HTR-8/SVneo (cell line): ENCODE measurements around the gene CEACAM21.
"Not testable (repeated sequence)": the region's sequence is repeated elsewhere in the genome, so short reads cannot be mapped to it uniquely, and the experiment has no call there.

Experiments
- DNase-seq: peaks from one replicate; pipeline ENCODE4 v3.0.0; 2011; ENCODE audit warnings: low spot score, mixed read lengths; ENCODE audit not compliant: insufficient read length
- FAIRE-seq: peaks from 2 replicates; lab custom pipeline; 2011; peaks lifted over from hg19 to GRCh38; lab: Jason Lieb, UNC

Gene CEACAM21

DNA sequence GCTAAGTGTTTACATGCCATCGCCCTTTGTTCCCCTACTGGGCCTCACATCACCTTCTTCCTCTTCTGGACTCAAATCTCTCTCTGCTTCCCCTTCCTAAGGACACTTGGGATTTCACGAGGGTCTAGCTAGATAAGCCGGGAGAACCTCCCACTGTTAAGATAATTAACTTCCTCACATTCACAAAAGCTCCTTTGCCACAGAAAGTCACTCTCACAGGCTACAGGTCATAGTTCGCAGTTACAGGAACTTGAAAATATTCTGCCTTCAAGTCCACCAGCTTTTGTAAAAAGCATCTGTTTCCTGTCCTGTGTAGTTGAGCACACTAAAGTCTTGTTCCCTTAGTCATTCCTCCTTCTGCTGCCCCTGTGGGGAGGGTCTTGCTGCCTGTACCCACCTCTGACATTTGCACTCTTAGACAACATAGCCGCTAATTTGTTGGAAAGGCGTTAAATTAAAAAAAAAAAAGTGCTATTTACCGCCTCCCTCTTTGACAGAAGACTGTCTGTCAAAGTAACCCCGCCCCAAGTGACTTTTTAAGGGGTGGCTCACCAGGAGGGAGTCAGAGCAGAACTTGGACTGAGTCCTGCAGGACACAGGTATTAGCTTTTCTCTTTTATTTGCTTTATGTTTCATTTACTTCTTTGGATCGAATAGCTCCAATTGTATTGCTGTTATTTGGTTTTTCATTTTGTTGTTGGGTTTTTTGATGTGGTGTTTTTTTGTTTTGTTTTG is 26.8 kb upstream of the CEACAM21 start:
- FAIRE-seq, result no peak
- DNase-seq, result no peak

DNA sequence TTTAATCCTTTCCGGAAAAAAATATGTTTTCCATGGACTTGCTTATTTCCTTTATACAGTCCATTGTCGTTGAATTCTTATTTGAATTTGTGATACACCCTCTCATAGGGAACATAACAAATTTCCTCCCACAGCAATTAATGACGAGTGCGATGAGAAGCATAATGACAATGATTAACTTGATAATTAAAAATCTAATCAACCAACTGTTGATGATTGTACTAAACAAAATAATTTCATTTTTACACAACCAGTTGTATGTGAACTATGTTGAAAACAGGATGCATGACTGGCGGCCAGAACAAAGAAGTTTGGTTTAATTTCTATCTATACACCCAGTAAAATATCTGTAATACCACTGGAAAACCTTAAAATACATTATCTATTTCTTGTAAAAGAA is 26.1 kb upstream of the CEACAM21 start:
- no peak for FAIRE-seq

DNA sequence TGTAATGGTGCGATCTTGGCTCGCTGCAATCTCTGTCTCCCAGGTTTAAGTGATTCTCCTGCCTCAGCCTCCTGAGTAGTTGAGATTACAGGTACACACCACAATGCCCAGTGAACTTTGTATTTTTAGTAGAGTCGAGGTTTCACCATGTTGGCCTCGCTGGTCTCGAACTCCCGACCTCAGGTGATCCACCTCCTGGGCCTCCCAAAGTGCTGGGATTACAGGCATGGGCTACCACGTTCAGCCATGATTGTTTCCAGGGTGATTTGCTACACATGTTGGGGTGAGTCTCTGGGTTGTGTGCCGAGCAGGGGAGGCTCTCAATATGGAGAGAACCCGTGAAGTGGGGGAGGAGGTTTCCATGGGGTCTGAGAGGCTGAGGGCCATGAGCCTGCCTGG is 24.8 kb upstream of the CEACAM21 start:
- FAIRE-seq, result no peak
- DNase-seq, result no peak

More for the DNA sequence above, 26.1 kb upstream of the CEACAM21 start:
- DNase-seq, result no peak

DNA sequence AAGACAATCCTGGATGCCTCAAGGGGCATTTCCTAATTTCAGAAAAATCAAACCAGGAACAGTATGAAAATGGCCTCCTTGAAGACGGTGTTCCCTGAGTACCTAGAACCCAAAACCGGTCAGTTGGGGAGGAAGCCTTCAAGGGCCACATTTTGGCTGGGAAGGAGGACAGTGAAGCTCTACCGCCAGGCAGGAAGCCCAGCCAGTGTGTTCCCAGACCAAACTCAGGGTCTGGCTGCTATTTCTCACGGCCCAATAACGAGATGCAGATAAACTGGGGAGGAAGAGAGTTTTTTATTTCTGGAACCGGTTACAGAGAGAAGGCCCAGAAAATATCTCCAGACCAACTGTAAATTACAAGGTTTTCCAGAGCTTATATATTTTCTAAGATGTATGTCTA is 24.3 kb upstream of the CEACAM21 start:
- DNase-seq, result no peak
- FAIRE-seq, result no peak

DNA sequence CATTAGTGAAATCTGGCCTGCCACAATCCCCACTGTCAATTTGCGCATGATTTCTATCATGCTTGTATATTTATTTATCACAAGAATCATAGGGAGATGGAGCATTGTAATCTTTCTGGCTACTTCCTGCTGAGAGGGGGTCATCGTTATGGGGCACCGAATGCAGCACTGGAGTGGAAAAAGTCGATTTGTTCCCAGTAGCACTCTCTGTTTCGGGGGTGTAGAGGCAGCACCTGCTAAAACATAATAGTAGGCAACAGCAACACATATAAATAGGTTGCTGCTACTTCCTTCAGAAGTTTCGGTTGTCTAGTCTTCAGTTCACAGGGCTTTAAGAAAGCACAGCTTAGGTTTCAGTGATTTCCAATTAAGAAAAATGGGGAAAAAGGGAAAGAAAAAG is 23.4 kb upstream of the CEACAM21 start:
- DNase-seq, result no peak
- no peak for FAIRE-seq

DNA sequence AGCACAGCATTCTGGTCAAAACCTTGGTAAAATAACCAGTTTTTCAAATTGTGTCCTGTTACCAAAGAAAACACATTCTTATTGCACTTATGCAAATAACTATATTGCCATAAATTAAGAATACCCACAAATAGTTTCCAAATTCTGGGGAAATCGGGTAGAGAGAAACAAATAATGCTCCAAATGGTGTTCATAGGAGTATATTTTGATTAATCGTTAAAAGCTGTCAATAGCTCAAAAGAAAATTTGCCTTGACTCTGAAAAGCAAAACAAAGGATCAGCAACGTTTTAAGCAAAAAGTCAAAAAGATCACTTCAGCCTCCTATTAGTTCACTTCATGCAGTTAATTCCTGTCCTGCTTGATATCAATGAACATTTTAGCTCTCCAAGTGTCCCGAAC is 22.2 kb upstream of the CEACAM21 start:
- DNase-seq, result no peak
- FAIRE-seq, result no peak

DNA sequence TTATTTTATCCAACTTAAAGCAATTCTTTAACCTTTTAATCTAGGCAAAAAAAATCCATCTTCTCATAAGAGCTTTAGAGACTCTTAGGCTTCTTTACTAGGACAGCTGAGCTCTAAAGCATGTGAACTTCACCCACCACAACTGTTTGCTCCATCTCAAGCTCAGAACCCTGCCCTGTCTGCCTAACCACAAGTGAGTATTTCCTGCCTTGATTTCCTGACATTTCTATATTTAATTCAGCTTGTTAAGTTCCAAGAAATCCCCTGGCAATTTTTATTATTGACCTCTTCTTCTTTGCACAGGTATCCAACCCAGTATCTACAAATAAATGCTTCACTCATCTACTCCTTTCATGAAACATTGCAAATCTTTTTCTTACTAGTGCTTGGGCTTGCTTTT is 21.1 kb upstream of the CEACAM21 start:
- no peak for DNase-seq
- no peak for FAIRE-seq

DNA sequence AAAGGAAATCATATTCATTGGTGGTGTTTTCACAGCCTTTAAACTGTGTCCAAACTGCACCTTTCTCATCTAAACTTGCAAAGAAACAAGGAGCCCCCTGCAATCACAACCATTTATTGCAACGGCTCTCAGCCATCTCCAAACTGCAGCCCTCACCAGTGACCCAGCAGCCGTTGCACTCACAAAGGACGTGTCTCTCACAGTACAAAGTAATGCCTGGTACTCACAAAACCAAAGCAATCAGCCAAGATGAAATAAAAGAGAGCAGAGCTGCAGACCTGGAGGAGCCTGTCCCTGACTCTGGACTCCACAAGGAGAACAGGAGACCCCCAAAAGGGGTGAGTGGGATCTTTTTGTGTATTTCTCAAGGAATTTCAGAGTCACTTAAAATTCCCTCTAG is 20.2 kb upstream of the CEACAM21 start:
- FAIRE-seq (no peak), DNase-seq (no peak)

DNA sequence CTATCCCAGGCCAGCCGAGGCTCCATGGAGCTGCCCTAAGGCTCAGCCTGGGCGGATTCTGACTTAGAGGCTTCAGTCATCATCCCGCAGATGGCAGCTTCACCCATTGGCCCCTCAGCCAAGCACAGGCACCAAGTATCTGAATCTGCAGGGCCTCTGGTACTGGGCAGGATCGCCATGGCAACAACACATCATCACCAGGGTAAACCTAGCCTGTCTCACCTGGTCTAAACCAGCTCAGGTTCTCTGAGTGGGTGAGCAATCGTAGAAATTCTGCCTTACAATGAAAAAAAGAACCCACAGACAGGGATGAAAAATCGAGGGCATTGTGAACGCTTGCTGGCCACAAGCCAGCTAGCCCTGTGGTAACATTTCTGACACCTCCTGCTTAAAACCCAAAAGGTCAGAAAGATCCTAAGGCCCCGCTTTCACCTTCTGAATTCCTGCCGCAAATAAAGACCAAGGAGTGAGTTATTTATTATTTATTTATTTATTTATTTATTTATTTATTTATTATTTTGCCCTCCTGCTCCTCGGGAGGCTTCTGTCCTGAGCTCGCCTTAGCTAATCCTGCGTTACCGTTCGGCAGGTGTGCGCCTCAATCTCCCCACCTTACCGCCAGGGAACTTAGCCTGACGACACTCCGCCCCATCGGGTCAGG is 12.0 kb upstream of the CEACAM21 start:
- DNase-seq, result no peak
- no peak for FAIRE-seq

DNA sequence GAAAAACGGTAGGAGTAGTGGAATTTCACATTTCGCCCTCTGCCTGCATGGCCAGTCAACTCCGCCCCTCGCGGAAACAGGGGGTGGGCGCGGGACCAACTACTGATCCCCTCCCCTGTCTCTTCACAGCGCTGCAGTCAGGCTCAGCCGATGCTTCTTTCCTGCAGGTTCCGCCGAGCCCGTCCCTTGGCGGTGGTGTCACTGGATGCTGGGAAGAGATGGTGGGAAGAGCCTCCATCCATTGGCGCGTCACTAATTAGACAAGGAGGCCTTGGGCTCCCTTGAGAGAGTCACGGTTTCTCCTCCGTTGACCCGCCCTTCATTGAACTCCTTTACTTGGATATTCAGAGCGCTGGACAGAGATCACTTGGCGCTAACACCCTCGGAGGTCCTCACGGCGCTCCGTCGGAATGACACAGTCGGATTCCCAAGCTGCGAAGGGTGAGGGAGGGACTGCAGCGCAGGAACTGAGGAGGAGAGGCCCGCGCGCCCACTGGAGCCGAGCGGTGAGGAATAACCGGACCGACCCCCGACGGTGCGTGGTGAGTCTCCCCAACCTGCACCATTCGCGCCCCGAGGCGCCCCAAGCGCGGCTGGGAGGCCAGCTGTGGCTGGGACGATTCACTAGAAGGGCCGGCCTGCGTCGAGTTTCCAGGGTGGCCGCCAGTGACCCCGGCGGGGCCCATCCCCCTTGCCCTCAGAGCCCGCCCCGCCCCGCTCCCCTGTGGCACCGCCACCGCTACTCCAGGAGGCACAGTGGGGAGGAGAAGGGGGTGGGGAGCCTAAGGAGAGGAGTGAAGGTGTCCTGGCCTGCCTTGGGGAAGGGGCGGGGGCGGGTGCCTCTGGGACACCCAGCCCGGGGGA is 11.2 kb upstream of the CEACAM21 start:
- DNase-seq, result no peak
- FAIRE-seq, result no peak

DNA sequence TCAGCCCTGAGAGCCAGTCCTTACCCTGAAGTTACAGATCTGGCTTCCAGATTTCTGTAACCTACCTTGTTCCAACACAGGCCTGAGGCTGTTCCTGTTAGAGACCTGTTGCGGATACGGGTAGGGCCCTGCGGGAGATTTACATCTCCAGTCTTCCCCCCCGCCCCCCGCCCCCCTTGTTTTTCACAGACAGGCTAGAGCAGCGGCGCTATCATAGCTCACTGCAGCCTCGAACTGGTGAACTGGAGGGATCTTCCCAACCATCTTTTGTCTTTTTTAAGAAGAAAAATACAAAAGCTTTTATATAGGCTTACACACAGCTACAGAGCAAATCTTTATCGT is 10.6 kb upstream of the CEACAM21 start:
- no peak for FAIRE-seq
- DNase-seq, result no peak

DNA sequence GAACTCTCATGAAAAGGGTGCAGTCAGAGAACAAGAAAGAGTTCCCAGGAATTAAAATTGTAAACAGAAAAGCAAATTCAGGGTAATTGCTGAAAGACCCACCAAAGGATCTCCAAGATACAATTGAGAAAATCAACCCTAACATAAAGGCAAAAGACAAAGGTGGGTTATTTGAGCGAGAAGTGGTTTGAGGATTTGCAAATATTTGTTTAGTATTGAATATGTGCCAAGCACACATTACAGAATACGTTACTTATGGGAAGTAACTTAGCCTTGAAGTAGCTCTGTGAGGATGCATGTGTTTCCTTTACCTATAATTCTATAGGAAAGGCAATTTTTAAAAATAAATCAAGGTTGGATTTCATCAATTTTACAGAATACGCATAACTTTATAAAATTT is 10.0 kb upstream of the CEACAM21 start:
- DNase-seq (no peak), FAIRE-seq (no peak)

DNA sequence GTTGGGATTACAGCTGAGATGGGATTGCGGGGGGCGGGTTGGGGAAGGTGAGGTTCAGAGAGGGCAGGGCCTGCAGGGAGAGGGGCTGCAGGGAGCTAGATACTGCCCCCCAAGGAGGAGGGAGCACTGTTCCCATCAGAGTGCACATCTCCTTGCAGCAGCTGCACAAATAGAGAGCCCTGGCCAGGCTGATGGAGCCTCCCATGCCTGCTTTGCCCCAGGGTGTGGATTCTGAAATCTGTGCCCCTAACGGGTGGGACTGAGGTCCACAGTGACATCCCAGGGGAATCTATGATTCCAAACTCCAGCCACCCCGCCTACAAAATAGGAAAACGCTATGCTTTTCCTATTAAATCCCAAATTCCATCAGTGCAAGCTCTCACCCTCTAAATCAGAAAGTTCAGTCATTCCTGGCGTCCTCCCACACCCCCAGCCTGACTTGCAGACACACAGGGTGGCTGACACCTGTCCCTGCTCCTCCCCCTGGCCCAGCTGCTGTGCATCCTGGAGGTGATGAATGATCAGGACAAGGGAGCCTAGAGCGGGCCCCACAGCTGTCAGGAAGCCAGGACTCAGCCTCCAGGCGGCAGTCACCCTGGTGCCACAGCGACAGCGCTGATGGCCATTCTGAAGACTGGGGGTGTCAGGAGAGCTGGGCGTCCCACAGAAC is 6.3 kb upstream of the CEACAM21 start:
- no peak for FAIRE-seq
- DNase-seq, result no peak

DNA sequence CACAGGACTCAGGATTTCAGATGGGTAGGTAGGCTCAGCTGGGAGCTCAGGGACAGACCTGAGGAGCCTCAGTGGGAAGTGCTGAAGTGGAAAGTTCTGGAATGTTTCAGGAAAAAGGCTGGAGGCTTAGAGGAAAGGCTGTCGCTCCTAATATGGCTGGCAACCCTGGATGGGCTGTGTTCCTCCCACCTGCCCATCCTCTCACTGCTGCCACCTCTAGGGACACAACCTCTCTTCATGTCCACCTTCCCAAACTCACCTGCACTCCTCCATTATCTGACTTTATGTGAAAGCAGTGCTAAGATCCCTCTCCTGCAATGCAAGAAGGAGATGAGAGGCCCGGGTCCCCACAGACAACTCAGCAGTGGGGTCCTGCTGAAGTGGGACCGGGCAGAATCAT is 5.8 kb upstream of the CEACAM21 start:
- FAIRE-seq (no peak), DNase-seq (no peak)

DNA sequence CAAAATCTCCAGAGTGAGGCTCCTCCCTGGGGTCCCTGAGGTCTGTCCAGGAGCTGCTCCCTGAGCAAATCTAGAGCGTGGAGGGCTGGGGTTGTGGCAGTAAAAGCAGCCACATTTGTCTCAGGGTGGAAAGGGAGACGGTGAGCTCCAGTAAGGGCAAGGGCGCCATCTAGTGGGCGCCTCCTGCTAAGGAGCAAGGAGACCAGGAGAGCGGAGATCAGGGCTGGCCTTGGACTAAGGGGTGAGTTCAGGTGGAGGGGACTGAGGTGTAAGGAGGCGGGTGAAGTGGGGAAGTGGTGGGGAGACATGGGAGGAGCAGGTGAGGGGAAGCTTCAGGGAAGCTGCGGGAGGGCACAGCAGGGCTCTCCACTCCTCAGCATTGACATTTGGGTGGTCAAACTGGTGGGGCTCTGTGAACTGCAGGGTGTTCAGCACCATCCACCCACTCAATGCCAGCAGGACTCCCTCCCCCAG is 5.3 kb upstream of the CEACAM21 start:
- peak; percentile 75 for DNase-seq
- FAIRE-seq, result peak; percentile 74

DNA sequence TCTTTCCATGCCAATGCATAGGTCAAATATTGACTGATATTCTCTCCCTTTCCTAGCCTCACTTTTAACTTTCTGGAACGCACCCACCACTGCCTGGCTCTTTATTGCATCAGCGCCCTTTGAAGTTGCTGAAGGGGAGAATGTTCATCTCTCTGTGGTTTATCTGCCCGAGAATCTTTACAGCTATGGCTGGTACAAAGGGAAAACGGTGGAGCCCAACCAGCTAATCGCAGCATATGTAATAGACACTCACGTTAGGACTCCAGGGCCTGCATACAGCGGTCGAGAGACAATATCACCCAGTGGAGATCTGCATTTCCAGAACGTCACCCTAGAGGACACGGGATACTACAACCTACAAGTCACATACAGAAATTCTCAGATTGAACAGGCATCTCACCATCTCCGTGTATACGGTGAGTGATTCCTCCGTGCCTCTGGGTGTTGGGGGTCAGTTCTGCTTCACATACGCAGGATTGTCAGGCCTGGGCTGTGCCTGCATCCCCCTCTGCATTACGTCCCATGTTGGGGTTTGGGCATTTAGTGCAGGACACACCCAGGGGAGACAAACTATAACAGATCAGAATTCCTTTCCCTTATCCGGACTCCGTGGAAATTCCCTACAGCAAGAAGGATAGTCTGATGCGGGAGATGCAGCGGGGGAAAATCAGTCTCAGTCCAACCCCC is 1.3 kb downstream of the CEACAM21 start:
- FAIRE-seq, result no peak
- no peak for DNase-seq

DNA sequence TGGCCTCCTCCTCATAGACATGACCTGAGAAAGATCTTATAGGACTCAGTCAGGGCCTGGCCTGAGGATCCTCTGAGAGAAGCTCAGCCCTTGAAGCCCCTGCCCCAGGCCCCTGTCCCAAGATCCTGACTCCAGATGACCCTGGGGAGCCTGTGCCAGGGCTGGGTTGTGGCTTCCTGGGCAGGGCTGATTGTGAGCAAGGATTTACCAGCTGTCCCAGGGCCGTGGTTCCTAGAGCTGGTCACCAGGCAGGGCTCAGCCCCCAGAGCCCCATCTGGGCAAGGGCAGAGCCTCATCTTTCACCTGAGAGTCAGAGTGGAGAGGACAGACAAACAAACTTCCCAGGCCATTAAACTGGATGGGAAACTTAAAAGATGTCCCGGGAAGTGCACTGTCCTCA is 1.9 kb downstream of the CEACAM21 start:
- DNase-seq, result no peak
- no peak for FAIRE-seq

DNA sequence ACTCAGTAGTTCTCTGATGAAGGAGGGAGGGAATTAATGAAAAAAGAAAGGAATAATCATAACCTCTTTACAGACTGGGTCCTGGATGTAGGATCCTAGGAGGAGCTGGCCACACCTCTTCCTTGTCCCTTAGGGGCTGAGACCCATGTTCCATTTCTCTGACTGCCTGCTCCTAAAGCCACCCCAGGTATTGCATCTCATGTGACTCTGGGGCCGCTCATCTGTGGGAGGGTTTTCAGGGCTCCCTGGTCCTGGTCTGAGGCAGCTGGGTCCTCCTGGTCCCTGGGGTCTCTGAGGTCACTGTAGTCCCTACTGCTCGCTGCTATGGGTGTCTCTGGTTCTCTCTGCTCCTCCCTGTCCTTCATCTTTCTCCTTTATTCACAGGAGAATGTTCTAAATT is 2.9 kb downstream of the CEACAM21 start:
- FAIRE-seq (no peak), DNase-seq (no peak)

DNA sequence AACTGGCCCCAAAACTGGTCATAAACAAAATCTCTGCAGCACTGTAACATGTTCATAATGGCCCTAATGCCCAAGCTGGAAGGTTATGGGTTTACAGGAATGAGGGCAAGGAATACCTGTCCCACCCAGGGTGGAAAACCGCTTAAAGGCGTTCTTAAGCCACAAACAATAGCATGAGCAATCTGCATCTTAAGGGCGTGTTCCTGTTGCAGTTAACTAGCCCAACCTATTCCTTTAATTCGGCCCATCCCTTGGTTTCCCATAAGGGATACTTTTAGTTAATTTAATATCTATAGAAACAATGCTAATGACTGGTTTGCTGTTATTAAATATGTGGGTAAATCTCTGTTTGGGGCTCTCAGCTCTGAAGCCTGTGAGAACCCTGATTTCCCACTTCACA is 5.1 kb downstream of the CEACAM21 start:
- not testable (repeated sequence) for FAIRE-seq, DNase-seq

DNA sequence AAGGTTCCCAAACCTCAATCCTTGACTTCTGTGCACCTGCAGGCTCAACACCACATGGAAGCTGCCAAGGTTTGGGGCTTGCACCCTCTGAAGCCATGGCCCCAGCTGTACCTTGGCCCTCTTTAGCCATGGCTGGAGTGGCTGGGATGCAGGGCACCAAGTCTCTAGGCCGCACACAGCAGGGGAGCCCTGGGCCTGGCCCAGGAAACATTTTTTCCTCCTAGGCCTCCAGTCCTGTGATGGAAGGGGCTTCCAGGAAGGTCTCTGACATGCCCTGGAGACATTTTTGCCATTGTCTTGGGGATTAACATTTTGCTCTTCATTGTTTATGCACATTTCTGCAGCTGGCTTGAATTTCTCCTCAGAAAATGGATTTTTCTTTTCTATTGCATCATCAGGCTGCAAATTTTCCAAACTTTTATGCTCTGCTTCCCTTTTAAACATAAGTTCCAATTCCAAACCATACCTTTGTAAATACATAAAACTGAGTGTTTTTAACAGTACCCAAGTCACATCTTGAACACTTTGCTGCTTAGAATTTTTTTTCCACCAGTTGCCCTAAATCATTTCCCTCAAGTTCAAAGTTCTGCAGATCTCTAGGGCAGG is 6.7 kb downstream of the CEACAM21 start:
- FAIRE-seq, DNase-seq: not testable (repeated sequence)
